Measurements from ENCODE around the gene GDF10.

- TF ChIP-seq CTCF (IDR thresholded peaks at IDR 0.05 in 2 of 3, conservative IDR thresholded peaks at IDR 0.05 in 1 of 3; ENCODE audit: insufficient read depth in 2 of 3, low read depth in 1 of 3, low read length in 3 of 3) (no peak), E2F3 (CRISPR knock-in tag; IDR thresholded peaks at IDR 0.05) (no peak), EP300 (IDR thresholded peaks at IDR 0.05; ENCODE audit: low read length) (no peak), TAF7 (tag; IDR thresholded peaks at IDR 0.05) (no peak), KDM2B (CRISPR knock-in tag; IDR thresholded peaks at IDR 0.05) (no peak), MAX (CRISPR knock-in tag; IDR thresholded peaks at IDR 0.05) (no peak), ZNF586 (CRISPR knock-in tag; conservative IDR thresholded peaks at IDR 0.05) (no peak), RAD51 (IDR thresholded peaks at IDR 0.05; ENCODE audit: borderline replicate concordance, low read depth) (no peak)
These were observed 60.5 kb downstream of the GDF10 start for GRCh38 chr10:47360419-47361040.

Measured in K562 (cell line).